IMR-90 (cell line): ENCODE results near the gene GBF1. TPM values are rescaled to one million over a fixed set of nuclear protein-coding genes. Genes with fewer than 3 reads are reported as not detected.

Experiments
- ATAC-seq: fragments of 200-7000 bp; cut with Tn5 transposase; 2 replicates; pipeline ENCODE4 v1.9.1; 2020; ENCODE audit warnings: low read depth, mild to moderate bottlenecking, moderate library complexity
- BruUV-seq: library from RNA; stranded (reverse); fragments of 400-500 nt; replicated peaks from 2 replicates; lab custom pipeline; 2021; lab: Mats Ljungman, UMichigan
- CTCF ChIA-PET: fragments of 300-600 bp; formaldehyde crosslinking; extraction: SDS; loops from one replicate; lab custom pipeline; 2021; ENCODE audit warnings: antibody characterized with exemption; lab: Yijun Ruan, JAX
- POLR2A ChIA-PET: fragments of 300-600 bp; sonication (Branson Sonifier 250); formaldehyde crosslinking; loops from one replicate; lab custom pipeline; 2022; ENCODE audit warnings: antibody characterized with exemption; ENCODE audit not compliant: unreplicated experiment; lab: Charles Lee
- DNase-seq: peaks from one replicate; pipeline ENCODE4 v3.0.0; 2013
- H2AFZ ChIP-seq: replicated peaks from 2 replicates; pipeline ENCODE3; 2013; ENCODE audit warnings: low read length, mild to moderate bottlenecking; ENCODE audit not compliant: poor library complexity
- H2AK5ac ChIP-seq: 2 replicates; pipeline ENCODE4 v1.6.1; 2013; ENCODE audit warnings: low read depth, low read length, inconsistent platforms
- H2AK9ac ChIP-seq: replicated peaks from 2 replicates; pipeline ENCODE3; 2013; ENCODE audit warnings: mild to moderate bottlenecking, low read depth, low read length, moderate library complexity; ENCODE audit not compliant: poor library complexity
- H2BK120ac ChIP-seq: 2 replicates; pipeline ENCODE4 v1.6.1; 2013; ENCODE audit warnings: low read depth, low read length, inconsistent platforms
- H2BK15ac ChIP-seq: 3 replicates; pipeline ENCODE4 v1.6.1; 2013; ENCODE audit warnings: low read depth, low read length, inconsistent platforms
- H2BK20ac ChIP-seq: 2 replicates; pipeline ENCODE4 v1.6.1; 2013; ENCODE audit warnings: low read depth, mild to moderate bottlenecking, inconsistent platforms, low read length, moderate library complexity
- H2BK5ac ChIP-seq: 2 replicates; pipeline ENCODE4 v1.6.1; 2013; ENCODE audit warnings: mild to moderate bottlenecking, low read depth, low read length, inconsistent platforms; ENCODE audit not compliant: poor library complexity, severe bottlenecking
- H3K14ac ChIP-seq: replicated peaks from 2 replicates; pipeline ENCODE4 v1.6.1; 2013; ENCODE audit warnings: low read depth, low read length, inconsistent platforms
- H3K18ac ChIP-seq: 2 replicates; pipeline ENCODE4 v1.6.1; 2013; ENCODE audit warnings: low read depth, low read length, control low read depth
- H3K23ac ChIP-seq: 2 replicates; pipeline ENCODE4 v1.6.1; 2013; ENCODE audit warnings: low read depth, low read length, inconsistent platforms
- H3K27ac ChIP-seq: 2 replicates; pipeline ENCODE4 v1.5.1; 2013; ENCODE audit warnings: mild to moderate bottlenecking, control low read depth, low read length; ENCODE audit not compliant: insufficient read depth
- H3K27me3 ChIP-seq: 2 replicates; pipeline ENCODE4 v1.6.1; 2013; ENCODE audit warnings: low read length; ENCODE audit not compliant: control insufficient read depth, insufficient read depth
- H3K36me3 ChIP-seq: 2 replicates; pipeline ENCODE4 v1.6.1; 2013; ENCODE audit warnings: low read length, mixed read lengths; ENCODE audit not compliant: control insufficient read depth, insufficient read depth
- H3K4ac ChIP-seq: 2 replicates; pipeline ENCODE4 v1.6.1; 2013; ENCODE audit warnings: low read depth, low read length, inconsistent platforms
- H3K4me1 ChIP-seq: 2 replicates; pipeline ENCODE4 v1.6.1; 2013; ENCODE audit warnings: low read length, mixed read lengths; ENCODE audit not compliant: control insufficient read depth, insufficient read depth
- H3K4me2 ChIP-seq: 2 replicates; pipeline ENCODE4 v1.6.1; 2013; ENCODE audit warnings: low read depth, mild to moderate bottlenecking, control low read depth, low read length, moderate library complexity
- H3K4me3 ChIP-seq: 2 replicates; pipeline ENCODE4 v1.5.1; 2013; ENCODE audit warnings: low read depth, mild to moderate bottlenecking, control low read depth, low read length, moderate library complexity; ENCODE audit not compliant: insufficient read depth
- H3K56ac ChIP-seq: 2 replicates; pipeline ENCODE4 v1.6.1; 2013; ENCODE audit warnings: low read length, inconsistent platforms; ENCODE audit not compliant: insufficient read depth; ENCODE audit errors: extremely low read depth
- H3K79me1 ChIP-seq, 2 experiments: 2 replicates each; pipeline ENCODE4 v1.6.1; 2013; ENCODE audit warnings: low read length in 2 of 2, inconsistent platforms in 1 of 2, low read depth in 1 of 2
- H3K9ac ChIP-seq: 2 replicates; pipeline ENCODE4 v1.6.1; 2013; ENCODE audit warnings: low read depth, low read length, control low read depth
- H3K9me1 ChIP-seq: 2 replicates; pipeline ENCODE4 v1.6.1; 2013; ENCODE audit warnings: low read length, inconsistent platforms; ENCODE audit not compliant: insufficient read depth
- H3K9me3 ChIP-seq: 2 replicates; pipeline ENCODE4 v1.6.1; 2013; ENCODE audit warnings: low read length; ENCODE audit not compliant: control insufficient read depth, insufficient read depth
- H4K20me1 ChIP-seq: 2 replicates; pipeline ENCODE4 v1.6.1; 2013; ENCODE audit warnings: low read length, inconsistent platforms; ENCODE audit not compliant: insufficient read depth
- H4K5ac ChIP-seq: 2 replicates; pipeline ENCODE4 v1.6.1; 2013; ENCODE audit warnings: mild to moderate bottlenecking, low read depth, low read length, control low read depth
- H4K8ac ChIP-seq, 2 experiments: 2 replicates each; pipeline ENCODE4 v1.6.1; 2013; ENCODE audit warnings: low read depth in 2 of 2, low read length in 2 of 2, control low read depth in 1 of 2, inconsistent platforms in 1 of 2
- H4K91ac ChIP-seq: 2 replicates; pipeline ENCODE4 v1.6.1; 2013; ENCODE audit warnings: low read depth, low read length, inconsistent platforms; ENCODE audit not compliant: insufficient read depth
- CEBPB ChIP-seq: IDR thresholded peaks from 2 replicates; pipeline ENCODE4 v1.6.1; 2012; ENCODE audit warnings: low read depth, low read length, improper control_type of control experiment
- CHD1 ChIP-seq: IDR thresholded peaks from 2 replicates; pipeline ENCODE4 v1.6.1; 2012; ENCODE audit warnings: low read depth, low read length, improper control_type of control experiment
- FOS ChIP-seq: fragments of 150-350 bp; IDR thresholded peaks from 2 replicates; pipeline ENCODE4 v1.6.1; 2016; ENCODE audit warnings: low read depth, low read length
- MAFK ChIP-seq: IDR thresholded peaks from 2 replicates; pipeline ENCODE4 v1.6.1; 2012; ENCODE audit warnings: low read depth, low read length, improper control_type of control experiment
- MAZ ChIP-seq: IDR thresholded peaks from 2 replicates; pipeline ENCODE4 v1.6.1; 2012; ENCODE audit warnings: low read depth, mild to moderate bottlenecking, low read length, improper control_type of control experiment, moderate library complexity, borderline replicate concordance
- MXI1 ChIP-seq: IDR thresholded peaks from 2 replicates; pipeline ENCODE4 v1.6.1; 2012; ENCODE audit warnings: low read depth, mild to moderate bottlenecking, low read length, moderate library complexity, borderline replicate concordance
- NFE2L2 ChIP-seq: fragments of 150-350 bp; IDR thresholded peaks from 2 replicates; pipeline ENCODE4 v1.6.1; 2016; ENCODE audit warnings: low read depth, mild to moderate bottlenecking, low read length
- POLR2A ChIP-seq: IDR thresholded peaks from 2 replicates; pipeline ENCODE4 v1.6.1; 2012; ENCODE audit warnings: mild to moderate bottlenecking, low read depth, low read length
- RAD21 ChIP-seq: IDR thresholded peaks from 2 replicates; pipeline ENCODE4 v1.6.1; 2012; ENCODE audit warnings: low read length, improper control_type of control experiment
- RCOR1 ChIP-seq: IDR thresholded peaks from 2 replicates; pipeline ENCODE4 v1.6.1; 2012; ENCODE audit warnings: mild to moderate bottlenecking, low read length, improper control_type of control experiment; ENCODE audit not compliant: insufficient replicate concordance
- SMC3 ChIP-seq: fragments of 150-350 bp; IDR thresholded peaks from 2 replicates; pipeline ENCODE4 v1.6.1; 2016; ENCODE audit warnings: low read depth, mild to moderate bottlenecking, antibody characterized with exemption, low read length, moderate library complexity
- WGBS, 2 experiments: methylation state at CpG; one replicate each; pipeline versions ENCODE4 v1.1.5 to v1.1.7; 2013; ENCODE audit warnings: missing lambda C conversion rate in 2 of 2; ENCODE audit not compliant: insufficient read length in 1 of 2; ENCODE audit errors: extremely low coverage in 2 of 2; 5-methylcytosine and 5-hydroxymethylcytosine counted together
- dilution Hi-C: fragments of 300-500 bp; cut with HindIII; formaldehyde crosslinking; loops from one replicate; pipeline ENCODE4 v1.14.3; 2018; ENCODE audit warnings: low sequenced_read_pairs; ENCODE audit not compliant: unreplicated experiment
- in situ Hi-C: fragments of 300-500 bp; cut with MboI; formaldehyde crosslinking; loops from 3 replicates; pipeline ENCODE4 v1.14.3; 2019; ENCODE audit warnings: low sequenced_read_pairs, inconsistent platforms, mixed read lengths
- intact Hi-C: fragments of 100-400 bp; cut with micrococcal nuclease; formaldehyde crosslinking; loops from 2 replicates; pipeline ENCODE4 v1.10.0; 2022
- polyA plus RNA-seq, 3 experiments: library from polyadenylated mRNA; depleted of rRNA; stranded (reverse); fragments of >200 nt; gene quantifications; 2 replicates each; pipeline ENCODE4 v1.2.3, GENCODE V29; 2012; ENCODE audit warnings: low replicate concordance in 1 of 3
- total RNA-seq: library from RNA; depleted of rRNA; stranded (reverse); fragments of >200 nt; gene quantifications from 2 replicates; pipeline ENCODE4 v1.2.3, GENCODE V29; 2012
- TF ChIP-seq, protein P1 (sequence below): fragments of 150-350 bp; IDR thresholded peaks from 2 replicates; pipeline ENCODE4 v1.6.1; 2016; ENCODE audit warnings: low read depth, mild to moderate bottlenecking, low read length, moderate library complexity, borderline replicate concordance

GBF1 gene
- total and polyA plus RNA-seq, 2 of the 4 experiments (the other 2 are of a cell fraction): 38.7 to 40.1 TPM

GRCh38 chr10:102274062-102274461, 28.7 kb downstream of the GBF1 start:
- Histone ChIP-seq H3K23ac (no peak overlapping the region), H3K4me2 (no peak overlapping the region), H3K14ac (no peak overlapping the region), H2BK120ac (no peak overlapping the region), H3K27me3 (no peaks in the 10 kb centered on the region), H3K4me1 (peaks cover 5% of the 10 kb centered on the region), H4K8ac (no peak overlapping the region), H2AFZ (no peak overlapping the region), H4K91ac (no peak overlapping the region), H3K9me1 (peaks cover 11% of the 10 kb centered on the region), H3K9ac (no peak overlapping the region), H3K27ac (no peak overlapping the region), H4K5ac (no peak overlapping the region), H3K4ac (no peak overlapping the region), H3K56ac (no peak overlapping the region), H3K4me3 (no peak overlapping the region), H3K18ac (no peak overlapping the region), H2BK5ac (no peak overlapping the region), H3K9me3 (no peaks in the 10 kb centered on the region), H2AK9ac (no peak overlapping the region), H4K20me1 (peaks cover 58% of the 10 kb centered on the region), H3K79me1 (peaks cover 24 to 63% of the 10 kb centered on the region in 2 experiments), H3K36me3 (peaks cover 3% of the 10 kb centered on the region; the same call in 1 of the 2 replicates), H2BK15ac (no peak overlapping the region), H2AK5ac (no peak overlapping the region), H2BK20ac (no peak overlapping the region)
- ATAC-seq (no peak), DNase-seq (no peak)
- BruUV-seq: no TSS peak
- TF ChIP-seq FOS: no peak
- no peak for TF ChIP-seq POLR2A
- TF ChIP-seq, protein P1, sequence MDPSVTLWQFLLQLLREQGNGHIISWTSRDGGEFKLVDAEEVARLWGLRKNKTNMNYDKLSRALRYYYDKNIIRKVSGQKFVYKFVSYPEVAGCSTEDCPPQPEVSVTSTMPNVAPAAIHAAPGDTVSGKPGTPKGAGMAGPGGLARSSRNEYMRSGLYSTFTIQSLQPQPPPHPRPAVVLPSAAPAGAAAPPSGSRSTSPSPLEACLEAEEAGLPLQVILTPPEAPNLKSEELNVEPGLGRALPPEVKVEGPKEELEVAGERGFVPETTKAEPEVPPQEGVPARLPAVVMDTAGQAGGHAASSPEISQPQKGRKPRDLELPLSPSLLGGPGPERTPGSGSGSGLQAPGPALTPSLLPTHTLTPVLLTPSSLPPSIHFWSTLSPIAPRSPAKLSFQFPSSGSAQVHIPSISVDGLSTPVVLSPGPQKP: no peak
- no peak for TF ChIP-seq MXI1
- TF ChIP-seq NFE2L2: no peak
- TF ChIP-seq RAD21: no peak
- no peak for TF ChIP-seq MAZ
- no peak for TF ChIP-seq SMC3
- no peak for TF ChIP-seq CEBPB
- no peak for TF ChIP-seq CHD1
- TF ChIP-seq RCOR1: no peak
- no peak for TF ChIP-seq MAFK
- dilution Hi-C loops: no loop called here
- CTCF ChIA-PET: no interaction called here
- intact Hi-C loops: no loop called here
- POLR2A ChIA-PET: no interaction called here
- in situ Hi-C loops: no loop called here
- WGBS, 2 experiments: no CpG with 5 or more reads among the region's 1 CpG
